ENCODE data around the gene CYP2W1.

The CYP2W1 gene

DNA sequence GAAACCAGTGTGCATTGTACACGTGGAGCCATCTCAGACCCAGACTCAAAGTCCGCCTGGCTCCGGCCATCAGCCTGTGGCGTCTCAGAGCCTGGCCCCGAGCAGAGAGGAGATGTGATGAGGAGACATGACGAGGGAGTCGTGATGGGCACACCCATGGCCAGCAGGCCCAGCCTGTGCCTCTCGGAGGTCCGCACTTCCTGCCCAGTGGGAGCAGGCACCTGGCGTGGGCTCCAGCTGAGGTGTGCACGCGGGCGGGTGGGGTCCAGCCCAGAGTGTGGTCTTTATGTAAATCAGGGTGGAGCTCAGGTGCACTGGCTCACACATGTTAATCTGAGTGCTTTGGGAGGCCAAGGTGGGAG lies 35.3 kb downstream of the CYP2W1 start:
- DNase-seq = no peak

DNA sequence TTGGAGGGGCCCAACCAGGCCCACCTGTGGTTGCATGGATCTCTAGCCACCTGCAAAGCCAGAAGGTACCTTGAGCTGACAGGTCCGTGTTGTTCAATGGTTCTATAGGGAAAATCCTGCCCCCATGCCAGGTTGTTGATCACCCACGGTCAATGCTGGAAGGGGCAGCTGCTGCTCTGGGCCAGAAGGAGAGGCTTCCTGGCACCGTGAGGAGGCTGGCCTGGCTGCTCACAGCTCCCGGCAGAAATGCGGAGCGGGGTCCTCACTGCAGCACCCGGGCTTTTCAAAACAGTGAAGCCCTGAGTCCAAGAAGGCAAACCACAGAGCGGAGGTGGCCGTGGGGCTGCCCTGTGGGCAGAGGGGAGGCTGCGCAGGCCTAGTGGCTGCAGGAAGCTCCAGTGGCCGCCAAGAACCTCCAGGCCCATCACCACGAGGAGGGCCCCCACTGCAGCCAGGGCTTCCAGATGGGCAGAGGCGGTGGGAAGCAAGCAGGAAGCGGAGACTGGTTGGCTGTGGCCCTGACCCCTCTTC lies 36.3 kb downstream of the CYP2W1 start:
- no peak for DNase-seq

DNA sequence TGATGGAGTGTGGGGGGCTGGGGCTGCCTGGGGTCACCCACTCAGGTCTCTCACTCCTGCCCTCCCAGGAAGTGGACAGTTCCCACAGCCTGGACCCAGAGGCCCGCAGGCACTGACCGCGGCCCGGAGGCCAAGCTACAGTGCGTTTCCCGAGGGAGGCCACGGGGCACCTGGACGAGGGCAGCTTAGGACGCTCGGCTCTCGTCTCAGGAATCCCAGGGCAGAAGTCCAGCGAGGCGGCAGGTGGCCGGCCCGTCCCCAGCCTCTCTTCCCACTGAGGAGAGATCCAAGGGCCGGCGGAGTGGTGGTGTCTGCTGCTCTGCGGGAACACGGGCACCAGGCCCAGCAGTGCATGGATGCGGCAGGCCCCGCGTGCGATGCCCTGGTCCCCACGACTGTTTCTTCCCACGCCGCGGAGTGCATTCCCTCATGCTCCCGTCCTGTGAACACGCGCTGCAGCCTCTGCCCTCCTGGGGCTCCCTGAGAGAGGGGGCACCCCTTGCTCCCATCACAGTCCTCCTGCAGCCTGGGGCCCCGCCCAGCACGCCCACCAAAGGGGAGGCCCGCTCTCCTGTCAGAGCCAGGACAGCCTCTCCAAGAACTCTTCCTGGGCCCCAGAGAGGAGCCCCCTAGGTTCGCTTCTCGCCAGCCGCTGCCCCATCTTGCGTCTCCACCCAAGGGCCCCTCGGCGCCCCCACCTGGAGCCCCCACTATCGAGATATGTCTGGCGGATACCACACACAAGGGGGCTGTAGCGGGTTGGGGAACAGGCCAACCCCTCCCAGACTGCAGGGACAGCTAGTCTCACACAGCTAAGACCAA lies 37.0 kb downstream of the CYP2W1 start:
- no peak for DNase-seq

DNA sequence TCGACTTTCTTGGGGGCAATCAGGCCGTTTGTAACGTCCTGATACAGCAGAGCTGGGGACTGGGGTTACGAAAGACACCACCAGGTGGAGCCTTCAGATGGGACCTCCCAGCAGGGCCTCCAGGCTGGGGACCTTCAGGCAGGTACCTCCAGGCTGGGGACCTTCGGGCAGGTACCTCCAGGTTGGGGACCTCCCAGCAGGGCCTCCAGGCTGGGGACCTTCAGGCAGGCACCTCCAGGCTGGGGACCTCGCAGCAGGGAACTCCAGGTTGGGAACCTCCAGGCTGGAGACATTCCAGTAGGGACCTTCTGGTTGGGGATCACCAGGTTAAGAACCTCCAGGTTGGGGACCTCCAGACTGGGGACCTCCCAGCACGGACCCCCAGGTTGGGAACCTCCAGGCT lies 37.9 kb downstream of the CYP2W1 start:
- DNase-seq = no peak

DNA sequence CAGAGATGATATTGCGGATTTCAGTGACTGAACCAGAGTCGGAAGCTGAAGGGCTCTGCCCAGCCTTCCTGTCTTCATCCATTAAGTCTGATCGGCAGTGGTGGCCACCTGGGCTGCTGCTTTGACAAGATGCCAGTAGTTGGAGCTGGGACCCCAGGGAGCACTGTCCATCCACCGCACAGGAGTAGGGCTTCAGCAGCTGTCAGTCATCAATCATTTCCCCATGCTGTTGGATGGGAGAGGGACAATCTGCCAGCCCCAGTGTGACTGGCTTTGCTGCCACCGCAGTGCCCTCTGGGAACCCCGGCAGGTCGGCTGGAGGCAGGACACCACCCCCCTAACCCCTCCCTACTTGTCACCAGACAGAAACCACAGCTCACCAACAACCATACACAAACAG lies 38.4 kb downstream of the CYP2W1 start:
- DNase-seq = no peak

DNA sequence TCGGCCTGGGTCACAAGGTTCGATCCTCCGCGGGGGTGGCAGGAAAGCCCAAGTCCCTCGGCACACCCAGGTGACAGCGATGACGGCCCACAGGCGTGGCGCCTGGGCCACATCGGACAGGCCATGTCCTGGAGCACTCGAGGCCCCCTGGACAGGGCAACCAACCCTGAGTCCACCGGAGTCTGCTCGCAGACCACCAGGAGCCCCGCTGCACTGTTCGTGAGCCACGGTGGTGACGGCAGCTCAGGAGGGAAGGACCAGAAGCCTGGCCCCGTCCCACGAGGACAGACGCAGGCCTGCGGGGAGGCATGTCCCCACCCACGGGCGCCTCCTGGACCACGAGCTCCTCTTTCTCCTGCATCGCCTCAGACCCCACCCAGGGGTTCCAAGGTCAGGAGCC lies 39.0 kb downstream of the CYP2W1 start:
- DNase-seq = no peak

DNA sequence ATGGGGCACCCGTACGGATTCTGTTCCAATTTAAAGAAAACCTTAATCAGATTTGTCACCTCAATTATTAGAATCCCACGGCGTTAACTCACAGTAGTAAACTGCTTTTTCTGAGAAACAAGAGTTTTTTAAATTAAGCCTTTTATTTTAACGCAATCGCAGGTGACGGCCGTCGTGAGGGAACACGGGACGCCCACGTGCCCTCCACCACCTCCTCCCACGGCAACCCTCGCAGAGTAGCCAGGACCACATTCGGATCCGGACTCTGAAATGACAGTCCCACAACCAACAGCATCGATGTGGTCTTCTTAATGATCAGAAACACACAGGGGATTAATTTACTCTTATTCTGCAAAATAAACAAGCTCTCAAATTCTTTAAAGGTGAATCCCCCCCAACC lies 39.4 kb downstream of the CYP2W1 start:
- DNase-seq = no peak

DNA sequence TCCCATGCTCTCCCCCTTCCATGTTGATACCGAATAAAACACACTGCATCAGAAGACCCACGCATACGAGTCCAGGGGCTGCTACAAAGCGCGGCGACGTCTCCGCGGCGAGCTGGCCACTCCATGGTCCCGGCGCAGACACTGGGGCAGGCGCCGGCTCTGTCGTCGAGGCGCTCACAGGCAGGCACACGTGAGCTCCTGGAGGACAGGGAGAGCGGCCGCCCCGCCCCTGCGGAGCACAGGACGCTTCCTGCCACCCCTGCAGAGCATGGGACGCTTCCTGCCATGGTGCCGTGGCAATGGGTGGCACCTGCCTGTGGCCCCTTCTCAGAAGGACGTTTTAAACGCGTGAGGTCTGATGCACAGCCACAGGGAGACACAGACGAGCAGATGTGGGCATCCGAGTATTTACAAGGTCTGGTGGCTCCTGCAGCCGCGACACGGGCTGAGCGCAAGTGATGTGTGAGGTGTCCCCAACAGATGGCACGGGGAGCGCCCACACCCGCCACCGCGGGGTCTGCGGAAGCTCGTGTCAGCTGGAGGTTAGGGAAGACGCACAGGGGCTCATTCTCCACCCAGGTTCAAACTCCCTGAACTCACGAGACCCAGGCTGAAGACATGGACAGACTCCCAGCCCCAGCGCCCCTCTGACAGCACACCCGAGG lies 40.0 kb downstream of the CYP2W1 start:
- no peak for DNase-seq

DNA sequence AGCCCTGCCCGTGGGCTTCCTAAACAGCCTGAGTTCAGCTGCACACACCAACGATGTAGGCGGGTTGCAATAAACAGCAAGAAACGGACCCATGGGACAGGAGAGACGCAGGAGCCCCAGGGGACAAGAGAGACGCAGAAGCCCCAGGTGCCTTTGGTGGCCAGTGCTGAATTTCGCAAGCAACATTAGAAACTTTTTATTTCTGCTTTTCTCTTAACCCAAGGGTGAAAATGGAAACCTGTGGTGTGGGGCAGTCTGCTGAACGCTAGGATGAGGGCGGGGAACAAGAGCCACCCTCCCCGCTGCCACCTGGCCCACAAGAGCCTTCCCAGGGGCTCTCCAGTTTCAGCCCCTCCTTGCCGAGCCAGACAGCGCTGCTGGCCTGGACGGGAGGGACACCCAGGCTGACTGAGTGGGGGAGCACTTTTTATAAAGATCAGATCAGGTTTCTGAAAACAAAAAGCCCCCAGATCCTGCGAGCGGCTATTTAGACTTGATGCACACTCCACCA lies 41.4 kb downstream of the CYP2W1 start:
- no peak for DNase-seq

DNA sequence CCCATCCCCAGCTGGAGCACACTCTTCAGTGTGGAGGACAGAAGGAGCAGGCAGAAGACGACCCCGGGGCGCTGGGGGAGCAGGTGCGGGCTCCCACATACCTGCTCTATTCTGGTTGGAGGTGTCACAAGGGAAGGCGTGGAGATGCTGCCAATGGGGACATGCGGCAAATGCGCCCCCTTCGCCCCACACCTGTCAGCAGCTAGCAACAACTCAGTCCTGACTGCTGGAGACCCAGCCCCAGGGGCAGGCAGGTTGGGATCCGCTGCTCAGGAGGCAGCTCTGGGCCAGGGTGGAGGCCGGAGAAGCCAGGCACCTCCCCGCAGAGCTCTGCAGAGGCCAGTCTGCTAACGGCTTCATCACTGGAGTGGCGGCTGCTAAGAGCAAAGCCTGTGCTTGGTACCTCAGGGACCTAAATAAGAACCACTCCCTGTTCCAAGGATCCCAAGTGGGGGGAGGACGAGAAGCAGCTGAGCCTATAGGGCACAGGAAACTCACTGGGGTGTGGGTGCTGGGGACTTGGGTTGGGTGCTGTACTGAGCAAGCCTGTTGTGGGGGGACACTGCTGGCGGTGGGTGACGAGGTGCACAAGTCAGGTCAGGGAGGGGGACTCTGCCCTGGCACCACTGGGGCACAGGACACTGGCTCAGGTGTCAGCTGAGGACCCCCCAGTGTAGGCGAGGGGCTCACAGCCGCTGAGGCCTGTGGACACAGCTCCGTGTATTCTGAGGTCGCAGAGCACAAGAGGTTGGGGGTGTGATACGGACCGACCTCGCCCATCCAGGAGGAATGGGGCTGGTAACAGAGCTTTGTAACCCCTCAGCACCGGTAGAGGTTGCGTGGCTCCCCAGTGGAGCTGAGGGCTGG lies 42.1 kb downstream of the CYP2W1 start:
- no peak for DNase-seq

DNA sequence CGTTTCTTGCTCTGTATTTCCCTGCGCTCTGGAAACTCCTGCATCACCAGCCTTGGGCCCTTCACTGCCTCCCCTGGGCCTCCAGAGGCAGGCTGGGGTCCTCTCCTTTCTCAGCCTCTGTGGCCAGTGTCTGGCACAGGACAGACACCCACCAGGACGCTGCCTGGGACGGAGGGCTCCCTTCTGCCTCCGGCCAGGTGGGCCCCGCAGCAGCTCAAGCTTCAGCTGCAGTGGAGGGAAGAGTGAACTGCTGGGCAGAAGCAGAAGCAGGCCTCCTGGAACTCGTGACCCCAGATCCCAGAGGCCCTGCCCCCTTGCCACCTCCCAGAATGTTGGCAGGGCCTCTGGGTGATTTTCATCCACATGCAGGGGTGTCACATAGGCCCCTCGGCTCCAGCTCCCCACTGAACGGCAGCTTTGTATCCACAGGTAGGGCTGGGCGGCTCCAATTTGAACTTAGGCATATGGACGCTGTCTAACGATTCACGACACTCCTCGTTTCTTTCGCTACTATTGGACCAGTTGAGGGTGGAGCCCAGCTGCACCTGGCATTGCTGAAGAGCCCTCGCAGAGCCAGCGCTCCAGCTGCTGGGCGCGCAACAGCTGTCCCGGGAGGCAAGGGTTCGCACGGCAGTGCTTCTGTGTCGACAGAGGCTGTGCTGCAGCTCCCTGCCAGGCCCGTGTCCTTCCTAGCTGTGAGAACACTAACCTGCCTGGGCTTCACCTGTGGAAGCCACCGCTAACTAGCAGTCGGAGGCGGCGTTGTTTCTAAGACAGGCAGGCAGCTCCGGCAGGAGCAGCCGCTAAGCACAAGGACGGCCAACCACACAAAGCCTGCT lies 43.0 kb downstream of the CYP2W1 start:
- no peak for DNase-seq

DNA sequence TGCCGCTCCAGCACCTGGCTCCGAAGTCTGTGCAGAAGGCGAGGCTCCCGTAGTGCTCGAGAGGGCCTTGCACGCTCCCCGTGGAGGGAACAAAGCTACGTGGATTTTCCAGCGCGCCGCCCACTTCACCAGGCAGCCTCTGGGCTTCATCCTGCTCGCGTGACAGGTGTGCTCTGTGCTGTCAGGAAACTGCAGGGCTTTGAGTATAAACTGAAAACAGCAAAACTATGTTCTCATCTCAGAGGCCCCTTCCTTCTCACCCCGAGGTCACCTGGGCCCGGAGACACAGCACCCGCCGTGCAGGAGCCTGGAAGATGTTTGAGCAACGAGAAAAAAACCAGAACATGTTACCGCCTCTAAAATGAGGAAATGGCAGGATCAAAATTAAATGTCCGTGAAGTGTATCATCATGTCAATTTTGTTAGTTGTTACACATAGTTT lies 43.8 kb downstream of the CYP2W1 start:
- DNase-seq = no peak

DNA sequence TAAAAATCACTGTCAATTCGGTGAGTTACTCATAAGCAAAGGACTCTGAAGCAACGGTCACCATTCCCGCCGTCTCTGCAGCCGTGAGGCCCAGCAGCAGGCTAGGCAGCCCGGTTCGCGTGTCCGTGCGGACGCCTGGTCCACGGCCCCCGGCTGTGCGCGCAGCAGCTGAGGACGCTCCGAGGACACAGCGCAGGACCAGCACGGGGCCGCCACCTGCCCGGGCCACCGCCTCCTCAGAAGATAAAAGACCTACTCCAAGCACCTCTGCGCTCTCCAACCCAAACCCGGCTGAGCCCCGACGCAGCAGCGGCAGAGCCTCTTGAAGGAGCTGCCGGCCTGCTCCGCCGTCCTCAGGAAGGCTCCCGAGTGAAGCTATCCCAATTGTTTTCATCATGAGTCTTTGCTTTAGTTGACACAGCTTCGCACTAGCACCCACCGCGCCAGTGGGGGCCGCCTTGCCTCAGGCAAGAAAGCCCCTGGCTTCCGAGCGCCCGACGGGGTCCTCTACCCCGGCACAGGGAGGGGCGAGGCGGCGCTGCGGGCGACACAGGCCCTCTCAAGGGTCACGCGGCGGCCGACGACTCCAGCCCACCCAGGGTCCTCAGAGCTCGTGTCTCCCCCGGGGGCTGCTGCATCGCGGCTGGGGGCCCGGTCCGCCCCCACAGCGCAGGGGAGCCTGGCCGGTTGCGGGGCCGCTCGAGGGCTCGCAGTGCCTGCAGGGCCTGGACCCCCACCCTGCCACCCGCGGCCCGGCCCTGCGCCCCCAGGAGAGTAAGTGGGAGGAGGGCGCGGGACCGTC lies 44.5 kb downstream of the CYP2W1 start:
- no peak for DNase-seq

DNA sequence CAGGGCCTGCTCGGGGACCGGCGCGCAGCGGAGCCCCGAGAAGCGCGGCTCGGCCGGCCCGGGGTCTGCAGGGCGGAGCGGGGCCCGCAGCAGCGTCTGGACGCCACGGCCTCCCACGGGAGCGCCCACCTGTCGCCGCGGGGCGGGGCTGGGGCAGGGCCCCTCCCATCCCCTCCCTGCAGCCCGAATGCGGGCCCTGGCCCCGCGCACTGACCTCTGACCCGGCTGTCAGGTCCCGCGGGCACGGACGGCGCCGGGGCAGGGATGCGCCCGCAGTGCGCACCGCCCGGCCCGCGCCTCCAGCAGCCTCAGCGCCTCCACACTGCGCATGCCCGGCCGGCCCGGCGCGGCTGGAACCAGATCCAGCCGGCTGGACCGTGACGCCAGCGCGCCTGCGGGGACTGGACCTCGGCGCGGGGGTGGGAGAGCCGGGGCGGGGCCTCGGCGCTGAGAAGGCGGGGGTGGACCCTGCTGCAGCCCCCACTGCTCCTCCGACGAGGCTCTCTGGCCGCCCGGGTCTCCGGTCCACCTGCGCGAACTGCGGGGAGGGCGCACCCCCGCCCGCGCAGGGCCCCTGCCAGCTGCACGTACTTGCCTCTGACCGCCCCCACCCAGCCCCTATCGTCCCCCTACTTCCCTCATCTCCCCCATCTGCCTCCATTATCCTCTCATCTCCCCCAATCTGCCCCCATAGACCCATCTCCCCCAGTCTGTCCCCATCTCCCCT lies 45.2 kb downstream of the CYP2W1 start:
- DNase-seq = peak; percentile 94

DNA sequence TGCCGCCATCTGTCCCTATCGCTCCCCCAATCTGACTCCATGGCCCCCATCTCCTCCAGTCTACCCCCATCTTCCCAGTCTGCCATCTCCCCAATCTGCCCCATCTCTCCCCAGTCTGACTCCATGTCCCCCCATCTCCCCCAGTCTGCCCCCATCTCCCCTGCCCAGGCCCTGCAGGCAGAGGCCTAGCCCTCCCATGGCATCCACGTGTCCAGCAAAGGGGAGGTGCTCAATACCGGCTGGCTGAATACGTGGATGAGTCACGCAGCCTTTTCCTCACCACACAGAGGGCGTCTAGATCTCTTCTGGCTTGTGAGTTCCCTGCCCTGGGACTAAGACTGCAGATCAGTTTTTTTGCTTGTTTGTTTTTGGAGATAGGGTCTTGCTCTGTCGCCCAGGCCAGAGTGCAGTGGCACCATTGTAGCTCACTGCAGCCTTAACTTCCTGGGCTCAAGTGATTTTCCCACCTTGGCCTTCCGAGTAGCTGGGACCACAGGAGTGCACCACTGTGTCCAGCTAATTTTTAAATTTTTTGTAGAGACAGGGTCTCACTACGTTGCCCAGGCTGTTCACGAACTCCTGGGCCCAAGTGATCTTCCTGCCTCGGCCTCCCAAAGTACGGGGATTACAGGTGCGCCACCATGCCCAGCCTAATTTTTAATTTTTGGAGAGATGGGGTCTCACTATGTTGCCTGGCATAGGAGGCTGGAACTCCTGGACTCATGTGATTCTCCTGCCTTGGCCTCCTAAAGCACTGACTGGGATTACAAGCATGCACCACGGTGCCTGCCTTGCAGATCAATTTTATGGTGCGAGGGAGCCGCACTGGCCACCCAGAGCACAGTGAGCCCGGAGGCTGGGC lies 46.0 kb downstream of the CYP2W1 start:
- DNase-seq = peak; percentile 86

DNA sequence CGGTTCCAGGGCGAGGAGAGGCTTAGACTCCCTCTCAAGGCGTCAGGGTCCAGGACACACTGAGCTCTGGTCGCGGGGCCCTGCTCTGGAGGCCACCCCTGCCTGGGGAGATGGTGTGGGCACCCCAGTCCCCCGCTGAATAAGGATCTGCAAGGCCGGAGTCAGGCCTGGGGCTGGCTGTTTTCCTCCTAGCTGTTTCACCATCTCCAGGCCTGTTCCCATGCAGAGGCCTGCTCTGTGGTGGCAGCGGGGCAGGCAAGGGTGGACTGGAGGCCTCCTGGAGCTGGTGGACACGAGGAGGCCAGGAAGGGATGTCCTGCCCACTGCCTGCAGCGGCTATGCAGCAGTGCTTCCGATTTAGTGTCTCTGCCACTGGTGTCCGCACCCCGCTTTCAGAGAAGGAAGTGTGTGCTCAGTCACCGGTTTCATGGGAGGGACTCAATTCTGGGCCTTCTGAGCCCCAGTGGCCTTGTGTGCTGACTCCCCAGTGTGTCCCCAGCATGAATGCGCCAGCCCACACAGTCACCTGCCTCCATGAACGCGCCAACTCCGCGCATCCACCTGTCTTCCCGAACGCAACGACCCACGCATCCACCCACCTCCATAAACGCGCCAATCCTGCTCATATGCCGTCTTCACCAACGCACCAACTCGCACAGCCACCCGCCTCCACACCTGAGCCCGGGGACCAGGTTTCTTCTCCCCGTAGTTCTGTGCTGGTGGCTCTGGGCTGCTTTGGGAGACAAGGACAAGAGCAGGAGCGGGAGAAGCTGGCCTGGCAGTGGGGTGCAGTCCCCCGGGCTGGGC lies 46.9 kb downstream of the CYP2W1 start:
- no peak for DNase-seq

DNA sequence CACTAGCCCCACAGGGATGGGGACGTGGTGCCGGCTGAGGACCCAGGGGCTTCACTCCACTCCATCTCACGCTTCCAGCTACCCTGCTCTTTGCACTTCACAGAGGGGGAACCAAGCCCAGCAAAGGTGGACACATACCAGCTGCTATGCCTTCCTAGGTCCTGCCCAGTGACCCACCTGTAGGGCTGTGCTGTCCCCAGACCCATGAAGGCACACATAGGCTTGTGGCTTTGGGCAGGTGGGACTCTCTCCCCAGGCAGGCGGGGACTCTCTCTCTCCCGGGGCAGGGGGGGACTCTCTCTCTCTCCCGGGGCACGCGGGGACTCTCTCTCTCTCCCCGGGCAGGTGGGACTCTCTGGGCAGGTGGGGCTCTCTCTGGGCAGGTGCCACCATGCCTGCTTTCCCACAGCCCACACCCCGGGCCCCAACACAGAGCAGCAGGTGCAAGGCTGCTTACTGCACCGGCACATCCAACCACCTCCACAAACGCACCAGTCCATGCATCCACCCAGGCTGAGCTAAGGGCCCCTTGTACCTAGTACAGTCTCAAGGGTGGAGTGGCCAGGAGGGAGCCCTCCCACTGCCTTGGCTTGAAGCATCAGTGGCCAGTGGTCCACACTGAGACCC lies 47.6 kb downstream of the CYP2W1 start:
- no peak for DNase-seq
